Kidney (tissue), 22 donors: Measurements from ENCODE around the gene PRKAR1A. TPM values are rescaled to one million over a fixed set of nuclear protein-coding genes. Genes with fewer than 3 reads are reported as not detected.

Experiments used
- DNase-seq, 5 donors: peaks; one replicate each; pipeline ENCODE4 v3.0.0-alpha.2; 2013 to 2020
- FAIRE-seq: peaks from 2 replicates; lab custom pipeline; 2012; peaks lifted over from hg19 to GRCh38; lab: Jason Lieb, UNC
- H3K27ac ChIP-seq, 2 donors: one replicate each; pipeline ENCODE4 v1.7.0; 2013; ENCODE audit warnings: low read depth in 2 of 2, low read length in 2 of 2, inconsistent platforms in 1 of 2
- H3K27me3 ChIP-seq: one replicate; pipeline ENCODE4 v1.7.1; 2013; ENCODE audit warnings: low read length, inconsistent platforms; ENCODE audit not compliant: control insufficient read depth, insufficient read depth
- H3K36me3 ChIP-seq, 3 donors: one replicate each; pipeline versions ENCODE4 v1.7.0 to v1.7.1; 2013; ENCODE audit warnings: low read length in 3 of 3, control low read depth in 1 of 3, inconsistent platforms in 1 of 3; ENCODE audit not compliant: insufficient read depth in 3 of 3, control insufficient read depth in 2 of 3
- H3K4me1 ChIP-seq, 3 donors: one replicate each; pipeline versions ENCODE4 v1.7.0 to v1.7.1; 2013; ENCODE audit warnings: low read length in 3 of 3, inconsistent platforms in 1 of 3, low read depth in 1 of 3; ENCODE audit not compliant: control insufficient read depth in 2 of 3, insufficient read depth in 2 of 3
- H3K4me3 ChIP-seq, 3 donors: one replicate each; pipeline versions ENCODE4 v1.7.0 to v1.8.1; 2013; ENCODE audit warnings: low read length in 3 of 3, control low read depth in 1 of 3, inconsistent platforms in 1 of 3
- H3K9ac ChIP-seq, 3 donors: one replicate each; pipeline versions ENCODE4 v1.7.0 to v1.7.1; 2013; ENCODE audit warnings: low read length in 3 of 3, control low read depth in 1 of 3, inconsistent platforms in 1 of 3
- H3K9me3 ChIP-seq, 3 donors: one replicate each; pipeline versions ENCODE4 v1.7.0 to v1.7.1; 2013; ENCODE audit warnings: low read length in 3 of 3, control low read depth in 1 of 3, inconsistent platforms in 1 of 3; ENCODE audit not compliant: control insufficient read depth in 2 of 3, insufficient read depth in 1 of 3
- CTCF ChIP-seq: IDR thresholded peaks from 3 replicates; pipeline ENCODE4 v1.5.1; 2012; ENCODE audit warnings: mild to moderate bottlenecking, moderate library complexity, borderline replicate concordance; ENCODE audit not compliant: insufficient read depth; ENCODE audit errors: extremely low read depth
- intact Hi-C: fragments of 100-400 bp; cut with DNase I; formaldehyde crosslinking; loops from one replicate; pipeline ENCODE4 v1.11.1; 2022
- long read RNA-seq, 10 donors: library from polyadenylated mRNA in 1 of 10; unstranded in 1 of 10; transcript quantifications; one replicate each; pipeline ENCODE4 v2.0.0 and lab custom pipeline, GENCODE V29; 2021 to 2026
- polyA plus RNA-seq: library from polyadenylated mRNA; stranded (reverse); fragments of 350-450 nt; fragmentation: Illumina TruSeq; extraction: RNeasy Lipid Tissue Mini Kit (QIAGEN cat#74804); gene quantifications from one replicate; pipeline ENCODE4 v1.2.3, GENCODE V29; 2014; ENCODE audit warnings: low read depth, low replicate concordance; ENCODE audit not compliant: insufficient read depth
- total RNA-seq: library from RNA; stranded (reverse); fragmentation: NEBNext Ultra II Directional; extraction: Animal tissue kit (Norgen Biotek cat#: 25700); gene quantifications from one replicate; pipeline ENCODE4 v1.2.1, GENCODE V29; 2021
- donor health status: control.
- donor health status: control.
- donor health status: control.
- donor health status: control.
- donor health status: control.
- donor health status: DM: yes; HTN: yes; CAD: no.
- donor health status: Normal renal cell carcinoma (clear cell type).

Gene PRKAR1A
- total RNA-seq: 340 TPM
- polyA plus RNA-seq: 92.3 TPM
- long read RNA-seq, donor 1, full-length matches to known transcripts: 75 of 96 reads
- long read RNA-seq, donor 1, partial matches to known transcripts: 21 of 96 reads
- long read RNA-seq, donor 1, other reads (novel, unspliced or antisense): 0 of 96 reads
- long read RNA-seq, donor 2, full-length matches to known transcripts: 66 of 104 reads
- long read RNA-seq, donor 2, partial matches to known transcripts: 38 of 104 reads
- long read RNA-seq, donor 2, other reads (novel, unspliced or antisense): 0 of 104 reads
- long read RNA-seq, donor 3, full-length matches to known transcripts: 72 of 115 reads
- long read RNA-seq, donor 3, partial matches to known transcripts: 38 of 115 reads
- long read RNA-seq, donor 3, other reads (novel, unspliced or antisense): 5 of 115 reads
- long read RNA-seq, donor 4, full-length matches to known transcripts: 58 of 71 reads
- long read RNA-seq, donor 4, partial matches to known transcripts: 13 of 71 reads
- long read RNA-seq, donor 4, other reads (novel, unspliced or antisense): 0 of 71 reads
- long read RNA-seq, donor 5: 0 reads
- long read RNA-seq, donor 6, full-length matches to known transcripts: 68 of 125 reads
- long read RNA-seq, donor 6, partial matches to known transcripts: 57 of 125 reads
- long read RNA-seq, donor 6, other reads (novel, unspliced or antisense): 0 of 125 reads
- long read RNA-seq, donor 7, full-length matches to known transcripts: 439 of 511 reads
- long read RNA-seq, donor 7, partial matches to known transcripts: 19 of 511 reads
- long read RNA-seq, donor 7, other reads (novel, unspliced or antisense): 53 of 511 reads
- long read RNA-seq, donor 8, full-length matches to known transcripts: 66 of 102 reads
- long read RNA-seq, donor 8, partial matches to known transcripts: 36 of 102 reads
- long read RNA-seq, donor 8, other reads (novel, unspliced or antisense): 0 of 102 reads
- long read RNA-seq, donor 9, full-length matches to known transcripts: 36 of 68 reads
- long read RNA-seq, donor 9, partial matches to known transcripts: 32 of 68 reads
- long read RNA-seq, donor 9, other reads (novel, unspliced or antisense): 0 of 68 reads
- long read RNA-seq, donor 10, full-length matches to known transcripts: 74 of 96 reads
- long read RNA-seq, donor 10, partial matches to known transcripts: 22 of 96 reads
- long read RNA-seq, donor 10, other reads (novel, unspliced or antisense): 0 of 96 reads

GRCh38 chr17:68512247-68512959, at the start of gene PRKAR1A:
Gene PRKAR1A, plus strand, starts transcription at chr17:68512430. Its CDS starts 2,970 bp downstream, at chr17:68515400.
- no peak for FAIRE-seq
- Histone ChIP-seq H3K27me3 (no peaks in the 10 kb centered on the region), H3K9me3 (no peaks in the 10 kb centered on the region), H3K4me1 (peaks cover 2 to 10% (median 8%) of the 10 kb centered on the region in 3 donors), H3K27ac (peak within 1 kb of the TSS; percentile 95 to 99), H3K4me3 (peak within 1 kb of the TSS; percentile 93 to 100 (median 94)), H3K9ac (peak within 1 kb of the TSS; percentile 91 to 96 (median 96)), H3K36me3 (peaks cover 0 to 15% (median 7%) of the 10 kb centered on the region in 3 donors)
- intact Hi-C loops: no loop called here
- TF ChIP-seq CTCF: no peak
- peak; percentile 97 to 98 (median 98) for DNase-seq

GRCh38 chr17:68463211-68464019, 48.8 kb upstream of the PRKAR1A start:
- Histone ChIP-seq H3K27me3 (no peaks in the 10 kb centered on the region), H3K4me3 (no peak overlapping the region), H3K9ac (no peak overlapping the region), H3K9me3 (no peaks in the 10 kb centered on the region), H3K27ac (no peak overlapping the region), H3K4me1 (peaks cover 0 to 11% (median 8%) of the 10 kb centered on the region in 3 donors), H3K36me3 (no peaks in the 10 kb centered on the region)
- intact Hi-C loops: no loop called here
- no peak for TF ChIP-seq CTCF
- DNase-seq (no peak), FAIRE-seq (no peak)
